ENCODE results near the gene PRPH.
"Not testable (repeated sequence)": the region's sequence is repeated elsewhere in the genome, so short reads cannot be mapped to it uniquely, and the experiment has no call there.

PRPH gene

GRCh38 chr12:49298160-49298559 is 3.2 kb downstream of the PRPH start:
- Mint-ChIP-seq H3K27me3 (peaks cover 90% of the 10 kb centered on the region), H3K9me3 (no peaks in the 10 kb centered on the region), H3K27ac (no peak overlapping the region), H3K4me1 (ENCODE audit: low read depth) (peaks cover 37% of the 10 kb centered on the region), H3K4me3 (no peak overlapping the region), H3K36me3 (ENCODE audit: low read depth) (no peaks in the 10 kb centered on the region)
- intact Hi-C loops (cut with micrococcal nuclease) = no loop called here

- Mint-ChIP-seq H3K36me3 (ENCODE audit: low read depth) (no peaks in the 10 kb centered on the region), H3K27me3 (peaks cover 58% of the 10 kb centered on the region), H3K27ac (no peak overlapping the region), H3K4me3 (no peak overlapping the region), H3K4me1 (ENCODE audit: low read depth) (peaks cover 28% of the 10 kb centered on the region), H3K9me3 (no peaks in the 10 kb centered on the region)
- intact Hi-C loops (cut with micrococcal nuclease) = no loop called here
These were observed 6.8 kb downstream of the PRPH start for GRCh38 chr12:49301760-49302159.

GRCh38 chr12:49304161-49304560 is 9.2 kb downstream of the PRPH start:
- intact Hi-C loops (cut with micrococcal nuclease) = no loop called here
- Mint-ChIP-seq H3K27ac (no peak overlapping the region), H3K4me3 (no peak overlapping the region), H3K36me3 (ENCODE audit: low read depth) (no peaks in the 10 kb centered on the region), H3K9me3 (no peaks in the 10 kb centered on the region), H3K4me1 (ENCODE audit: low read depth) (peaks cover 10% of the 10 kb centered on the region), H3K27me3 (peaks cover 45% of the 10 kb centered on the region)

GRCh38 chr12:49305762-49306510 is 11.0 kb downstream of the PRPH start:
- peaks cover 10% of the 10 kb centered on the region for H3K4me1 Mint-ChIP-seq (ENCODE audit: low read depth)
- no peaks in the 10 kb centered on the region for H3K9me3 Mint-ChIP-seq
- peaks cover 40% of the 10 kb centered on the region for H3K27me3 Mint-ChIP-seq

GRCh38 chr12:49309386-49309785 is 14.4 kb downstream of the PRPH start:
- H3K36me3 Mint-ChIP-seq (ENCODE audit: low read depth) = no peaks in the 10 kb centered on the region
- H3K4me1 Mint-ChIP-seq (ENCODE audit: low read depth) = peaks cover 15% of the 10 kb centered on the region
- H3K27me3 Mint-ChIP-seq = peaks cover 30% of the 10 kb centered on the region
- no peaks in the 10 kb centered on the region for H3K9me3 Mint-ChIP-seq
- intact Hi-C loops (cut with micrococcal nuclease) = no loop called here
- H3K4me3 Mint-ChIP-seq = no peak overlapping the region
- H3K27ac Mint-ChIP-seq = no peak overlapping the region

More at GRCh38 chr12:49305762-49306510, 11.0 kb downstream of the PRPH start:
- no peaks in the 10 kb centered on the region for H3K36me3 Mint-ChIP-seq (ENCODE audit: low read depth)
- H3K4me3 Mint-ChIP-seq = no peak overlapping the region
- peak overlapping the region; percentile 50 for H3K27ac Mint-ChIP-seq
- intact Hi-C loops (cut with micrococcal nuclease) = no loop called here

GRCh38 chr12:49310451-49311000 is 15.6 kb downstream of the PRPH start:
- intact Hi-C loops (cut with micrococcal nuclease); H3K4me3 Mint-ChIP-seq; H3K36me3 Mint-ChIP-seq (ENCODE audit: low read depth); H3K27ac Mint-ChIP-seq; H3K9me3 Mint-ChIP-seq: not testable (repeated sequence)
- peaks cover 28% of the 10 kb centered on the region for H3K27me3 Mint-ChIP-seq
- peaks cover 15% of the 10 kb centered on the region for H3K4me1 Mint-ChIP-seq (ENCODE audit: low read depth)

GRCh38 chr12:49314811-49315210 is 19.9 kb downstream of the PRPH start:
- H3K4me3 Mint-ChIP-seq = no peak overlapping the region
- intact Hi-C loops (cut with micrococcal nuclease) = no loop called here
- H3K27me3 Mint-ChIP-seq = peaks cover 18% of the 10 kb centered on the region
- no peak overlapping the region for H3K27ac Mint-ChIP-seq
- peaks cover 5% of the 10 kb centered on the region for H3K4me1 Mint-ChIP-seq (ENCODE audit: low read depth)
- no peaks in the 10 kb centered on the region for H3K36me3 Mint-ChIP-seq (ENCODE audit: low read depth)
- H3K9me3 Mint-ChIP-seq = no peaks in the 10 kb centered on the region

- H3K27ac Mint-ChIP-seq; intact Hi-C loops (cut with micrococcal nuclease); H3K9me3 Mint-ChIP-seq; H3K4me3 Mint-ChIP-seq; H3K36me3 Mint-ChIP-seq (ENCODE audit: low read depth): not testable (repeated sequence)
- peaks cover 10% of the 10 kb centered on the region for H3K4me1 Mint-ChIP-seq (ENCODE audit: low read depth)
- H3K27me3 Mint-ChIP-seq = peaks cover 14% of the 10 kb centered on the region
These were observed 22.2 kb downstream of the PRPH start for GRCh38 chr12:49317118-49317517.

- H3K9me3 Mint-ChIP-seq; H3K27ac Mint-ChIP-seq; intact Hi-C loops (cut with micrococcal nuclease); H3K27me3 Mint-ChIP-seq; H3K36me3 Mint-ChIP-seq (ENCODE audit: low read depth); H3K4me3 Mint-ChIP-seq: not testable (repeated sequence)
- peaks cover 21% of the 10 kb centered on the region for H3K4me1 Mint-ChIP-seq (ENCODE audit: low read depth)
These were observed 25.6 kb downstream of the PRPH start for GRCh38 chr12:49320411-49321103.

GRCh38 chr12:49322367-49322707 is 27.4 kb downstream of the PRPH start:
- no peaks in the 10 kb centered on the region for H3K9me3 Mint-ChIP-seq
- H3K4me1 Mint-ChIP-seq (ENCODE audit: low read depth) = peaks cover 26% of the 10 kb centered on the region
- H3K4me3 Mint-ChIP-seq = peak overlapping the region; percentile 97
- H3K36me3 Mint-ChIP-seq (ENCODE audit: low read depth) = peaks cover 9% of the 10 kb centered on the region
- intact Hi-C loops (cut with micrococcal nuclease) = no loop called here
- peaks cover 6% of the 10 kb centered on the region for H3K27me3 Mint-ChIP-seq
- H3K27ac Mint-ChIP-seq = peak overlapping the region; percentile 67

- peak within 1 kb of the TSS; percentile 67 for H3K27ac Mint-ChIP-seq
- intact Hi-C loops (cut with micrococcal nuclease) = no loop called here
- peaks cover 4% of the 10 kb centered on the region for H3K27me3 Mint-ChIP-seq
These were observed 28.0 kb downstream of the PRPH start, which contains the start of gene TROAP for GRCh38 chr12:49322708-49323523. TROAP (plus strand) TSS chr12:49323255; CDS start chr12:49323609, 354 bp downstream.

GRCh38 chr12:49323524-49324097 is 28.7 kb downstream of the PRPH start:
- H3K36me3 Mint-ChIP-seq (ENCODE audit: low read depth) = peaks cover 9% of the 10 kb centered on the region
- no peaks in the 10 kb centered on the region for H3K27me3 Mint-ChIP-seq
- no peaks in the 10 kb centered on the region for H3K9me3 Mint-ChIP-seq
- H3K4me1 Mint-ChIP-seq (ENCODE audit: low read depth) = peaks cover 26% of the 10 kb centered on the region
- peak overlapping the region; percentile 67 for H3K27ac Mint-ChIP-seq
- peak overlapping the region; percentile 97 for H3K4me3 Mint-ChIP-seq
- intact Hi-C loops (cut with micrococcal nuclease) = no loop called here

More at GRCh38 chr12:49322708-49323523, 28.0 kb downstream of the PRPH start, which contains the start of gene TROAP:
- Mint-ChIP-seq H3K4me3 (peak within 1 kb of the TSS; percentile 97), H3K9me3 (no peaks in the 10 kb centered on the region), H3K36me3 (ENCODE audit: low read depth) (peaks cover 9% of the 10 kb centered on the region), H3K4me1 (ENCODE audit: low read depth) (peaks cover 26% of the 10 kb centered on the region)

- peaks cover 26% of the 10 kb centered on the region for H3K4me1 Mint-ChIP-seq (ENCODE audit: low read depth)
- no peaks in the 10 kb centered on the region for H3K9me3 Mint-ChIP-seq
- no peak overlapping the region for H3K27ac Mint-ChIP-seq
- H3K36me3 Mint-ChIP-seq (ENCODE audit: low read depth) = peaks cover 9% of the 10 kb centered on the region
- no peak overlapping the region for H3K4me3 Mint-ChIP-seq
- intact Hi-C loops (cut with micrococcal nuclease) = no loop called here
- no peaks in the 10 kb centered on the region for H3K27me3 Mint-ChIP-seq
These were observed 30.7 kb downstream of the PRPH start for GRCh38 chr12:49325606-49326005.

All from dendritic cell treated with granulocyte-macrophage colony-stimulating factor and Interleukin-4, amounts not matched to agents 40 ng/mL and 50 ng/mL, for 4 days (primary cell).